HG03460 (cell line): ENCODE results near the gene MMS19.
"Not testable (repeated sequence)": the region's sequence is repeated elsewhere in the genome, so short reads cannot be mapped to it uniquely, and the experiment has no call there.

Source experiments
- ATAC-seq: cut with Tn5 transposase; IDR thresholded peaks from one replicate; pipeline ENCODE4 v1.9.1; 2021; ENCODE audit not compliant: unreplicated experiment

The MMS19 gene

DNA sequence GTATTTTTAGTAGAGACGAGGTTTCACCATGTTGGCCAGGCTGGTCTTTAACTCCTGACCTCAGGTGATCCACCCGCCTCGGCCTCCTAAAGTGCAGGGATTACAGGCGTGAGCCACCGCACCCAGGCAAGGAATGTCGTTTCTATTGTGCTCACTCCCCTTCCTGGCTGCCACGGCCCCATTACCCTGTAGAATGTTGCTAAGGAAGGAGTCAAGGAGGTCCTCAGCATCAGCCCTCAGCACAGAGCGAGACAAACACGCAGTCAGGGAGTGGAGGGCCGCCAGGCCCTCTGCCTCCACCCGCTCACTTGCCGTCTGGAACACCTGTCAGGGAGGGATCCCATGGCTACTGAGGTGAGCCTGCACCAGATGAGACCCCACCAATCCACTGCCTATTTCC lies 29.4 kb downstream of the MMS19 start:
- not testable (repeated sequence) for ATAC-seq

DNA sequence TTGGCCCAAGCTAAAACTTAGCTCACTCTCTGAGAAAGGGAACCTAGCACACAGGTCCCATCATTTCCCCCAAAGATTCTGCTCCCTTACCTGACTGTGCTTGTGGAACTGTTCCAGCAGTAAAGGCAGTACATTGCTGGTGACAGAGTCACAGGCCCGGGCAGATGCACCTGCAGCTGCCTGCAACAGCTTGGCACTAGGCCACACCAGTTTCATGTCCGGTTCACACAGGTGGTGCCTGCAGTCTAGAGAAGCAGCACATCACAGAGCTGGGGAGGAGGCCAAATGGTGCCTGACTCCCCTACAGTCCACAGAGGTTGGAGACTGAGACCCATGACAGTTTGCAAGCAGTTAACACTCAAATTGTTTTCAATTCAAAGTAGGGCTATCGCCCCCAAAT lies 30.1 kb downstream of the MMS19 start:
- ATAC-seq = no peak

DNA sequence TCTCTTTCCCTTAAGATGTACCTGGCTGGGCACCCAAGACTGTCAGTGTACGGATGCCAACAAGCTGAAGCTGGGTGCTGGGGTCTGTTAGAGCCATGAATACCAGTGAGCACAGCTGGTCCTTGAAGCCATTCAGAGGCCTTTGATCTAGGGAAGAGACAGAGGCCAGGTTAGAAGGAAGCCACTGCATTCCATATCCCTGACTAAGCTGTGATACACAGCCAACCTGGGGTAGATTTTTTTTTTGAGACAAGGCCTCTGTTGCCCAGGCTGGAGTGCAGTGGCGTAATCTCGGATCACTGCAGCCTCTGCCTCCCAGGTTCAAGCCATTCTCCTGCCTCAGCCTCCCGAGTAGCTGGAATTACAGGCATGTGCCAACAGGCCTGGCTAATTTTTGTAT lies 31.5 kb downstream of the MMS19 start:
- no peak for ATAC-seq

DNA sequence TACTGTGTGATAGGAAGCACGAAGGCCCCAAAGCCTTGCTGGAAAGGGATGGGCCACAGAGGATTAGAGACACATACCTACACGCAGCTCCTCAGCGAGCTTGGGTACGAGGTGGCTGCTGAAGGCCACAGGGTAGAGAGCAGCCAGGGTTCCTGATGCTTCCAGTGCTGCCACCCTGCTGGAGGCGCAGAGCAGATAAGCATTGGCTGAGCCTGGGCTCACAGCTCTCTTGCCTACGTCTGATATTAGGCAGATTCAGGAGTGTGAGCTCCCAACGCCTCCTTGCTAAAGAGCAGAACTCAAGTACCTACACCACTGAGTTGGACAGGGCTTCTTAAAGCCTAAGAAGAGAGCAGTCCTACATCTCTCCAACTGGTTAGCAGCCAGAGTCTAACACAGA lies 32.2 kb downstream of the MMS19 start:
- no peak for ATAC-seq

DNA sequence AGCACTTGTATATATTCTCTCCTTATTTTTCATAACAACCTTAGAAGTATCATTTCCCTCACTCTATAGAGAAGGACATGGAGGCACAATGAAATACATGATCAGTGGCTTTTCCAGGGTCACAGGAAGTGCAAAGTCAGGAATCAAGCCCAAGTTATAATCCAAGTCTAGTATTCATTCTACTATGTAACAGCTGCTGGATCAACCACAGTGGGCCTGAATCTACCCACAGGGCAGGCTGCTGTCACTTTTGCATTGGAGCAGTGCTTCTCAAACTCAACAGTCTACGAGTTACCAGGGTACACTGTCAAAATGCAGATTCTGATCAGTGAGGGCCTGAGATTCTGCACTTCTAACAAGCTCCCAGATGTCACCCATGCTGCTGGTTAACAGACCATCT lies 34.0 kb downstream of the MMS19 start:
- no peak for ATAC-seq

DNA sequence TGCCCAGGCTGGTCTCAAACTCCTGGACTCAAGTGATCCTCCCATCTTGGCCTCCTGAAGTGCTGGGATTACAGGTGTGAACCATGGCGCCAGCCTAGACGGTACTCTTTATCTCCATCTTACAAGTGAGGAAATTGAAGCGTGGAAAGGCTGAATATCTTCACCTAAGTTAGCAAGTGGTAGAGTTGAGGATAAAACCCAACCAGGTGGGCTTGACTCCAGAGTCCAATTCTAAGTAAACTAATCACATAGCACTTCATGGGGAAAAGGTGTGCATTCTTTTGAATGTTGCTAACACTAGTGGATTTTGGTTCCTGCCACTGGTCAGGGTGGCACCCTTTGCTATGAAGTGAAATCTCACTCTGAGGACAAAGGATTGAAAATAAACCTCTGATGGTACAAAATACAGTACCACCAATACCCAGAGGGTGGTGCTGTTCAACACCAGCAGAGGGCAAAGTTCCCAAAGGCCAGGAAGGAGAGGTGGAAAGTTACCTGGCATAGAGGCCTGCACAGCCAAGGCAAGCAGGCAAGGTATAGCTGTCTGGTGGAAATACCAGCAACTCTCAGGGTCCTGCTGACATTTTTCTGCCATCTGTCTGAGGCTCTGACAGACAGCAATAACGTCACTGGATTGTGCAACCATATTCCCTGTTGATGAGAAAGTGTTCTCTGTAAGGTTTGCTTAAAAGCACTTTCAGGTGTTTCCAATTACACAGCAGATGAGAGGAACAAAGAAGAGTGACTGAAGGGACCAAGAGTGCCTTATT lies 34.7 kb downstream of the MMS19 start:
- peak; percentile 50 for ATAC-seq

DNA sequence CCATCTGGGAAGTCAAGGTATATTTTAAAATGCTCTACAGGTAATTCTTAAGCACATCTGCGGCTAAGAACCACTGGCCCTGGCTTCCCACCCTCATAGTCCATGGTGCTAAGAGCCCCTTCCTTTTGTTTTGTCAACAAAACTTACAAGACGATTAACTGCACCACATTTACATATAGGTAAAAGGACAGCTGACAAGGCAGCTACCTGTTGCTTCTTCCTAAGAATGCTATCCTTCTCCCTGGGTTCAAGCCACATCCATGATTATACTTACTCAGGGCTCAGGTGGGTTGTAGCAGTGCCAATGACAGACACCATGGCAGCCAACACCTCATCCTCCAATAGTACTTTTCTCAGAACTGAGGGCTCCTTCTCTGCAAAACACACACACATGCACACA lies 35.9 kb downstream of the MMS19 start:
- ATAC-seq = no peak

DNA sequence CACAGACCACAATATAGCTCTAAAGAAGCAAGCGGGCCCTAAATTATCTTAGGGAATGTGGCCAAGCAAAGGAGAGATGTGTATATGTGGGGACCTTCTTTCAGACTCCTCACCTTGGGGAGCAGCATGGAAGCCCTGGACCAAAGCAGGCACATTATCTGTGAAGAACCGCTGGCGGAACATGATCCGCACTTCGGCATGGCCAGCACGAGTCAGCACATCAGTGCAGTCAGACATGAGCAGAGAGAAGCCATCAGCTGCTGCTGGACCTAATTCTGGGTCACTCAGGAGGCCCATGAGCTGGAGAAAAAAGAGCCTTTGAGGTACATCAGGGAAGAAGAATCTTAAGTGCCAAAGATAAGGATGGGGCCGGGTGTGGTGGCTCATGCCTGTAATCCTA lies 38.3 kb downstream of the MMS19 start:
- ATAC-seq = no peak

DNA sequence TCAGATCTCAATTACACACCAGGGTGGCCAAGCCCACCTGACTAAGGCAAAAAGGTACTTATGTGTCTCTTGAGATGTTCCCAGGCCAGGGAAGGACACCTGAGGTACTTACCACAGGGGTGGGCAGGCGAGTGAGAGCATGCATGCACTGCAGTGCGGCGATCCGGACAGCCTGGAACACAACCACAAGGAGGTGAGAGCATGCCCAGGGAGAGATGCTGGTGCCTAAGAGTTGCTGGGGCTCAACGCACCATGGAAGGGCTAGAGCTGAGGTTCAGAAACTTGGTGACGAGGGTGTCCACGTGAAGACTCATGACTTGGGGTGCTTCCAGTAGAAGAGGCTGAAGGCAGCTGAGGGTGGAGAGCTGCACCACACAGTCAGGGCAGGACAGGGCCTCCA lies 39.1 kb downstream of the MMS19 start:
- no peak for ATAC-seq

DNA sequence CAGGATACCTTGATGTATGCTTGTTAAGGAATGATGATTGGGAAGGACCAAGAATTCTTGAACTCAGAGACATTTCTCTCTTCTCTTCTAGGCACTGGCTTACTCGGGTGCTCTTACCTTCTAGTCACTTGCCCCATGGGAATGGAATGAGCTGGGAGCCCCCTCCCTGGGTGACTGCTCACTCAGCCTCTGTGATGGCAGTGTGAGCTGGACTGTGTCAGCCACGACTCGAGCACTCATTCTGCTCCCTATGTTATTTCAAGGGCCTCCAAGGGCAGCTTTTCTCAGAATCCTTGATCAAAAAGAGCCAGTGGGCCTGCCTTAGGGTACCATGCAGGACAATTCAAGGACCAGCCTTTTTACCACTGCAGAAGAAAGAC lies 41.5 kb downstream of the MMS19 start:
- no peak for ATAC-seq

DNA sequence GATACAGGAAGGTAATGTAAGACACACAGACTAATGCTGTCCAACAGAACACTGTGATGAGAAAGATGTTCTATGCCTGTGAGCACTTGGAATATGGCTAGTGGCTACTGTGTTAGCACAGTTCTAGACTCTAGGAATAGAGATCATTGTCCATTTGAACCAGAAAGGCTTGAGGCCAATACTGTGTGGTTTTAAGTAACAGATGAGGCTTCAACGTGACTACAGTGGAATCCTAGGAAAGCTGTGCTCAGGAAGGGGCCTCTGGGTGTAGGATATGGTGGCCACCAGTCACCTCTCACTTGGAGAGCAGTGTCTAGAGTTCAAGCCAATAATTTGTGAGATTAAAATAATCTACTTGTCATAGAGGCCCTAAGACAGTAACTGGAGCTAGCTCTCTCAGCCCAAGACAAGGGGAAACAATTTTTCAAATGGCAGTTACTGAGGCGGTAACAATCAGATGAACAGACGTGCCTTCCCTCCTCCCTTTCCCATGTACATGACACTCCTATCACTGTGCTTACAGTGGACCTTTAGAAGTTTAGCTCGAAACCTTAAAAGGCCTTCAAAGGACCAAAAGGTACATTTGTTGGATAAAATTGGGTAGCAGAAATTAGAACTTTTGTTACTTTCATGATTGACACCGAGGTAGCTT lies 42.1 kb downstream of the MMS19 start:
- ATAC-seq = no peak

DNA sequence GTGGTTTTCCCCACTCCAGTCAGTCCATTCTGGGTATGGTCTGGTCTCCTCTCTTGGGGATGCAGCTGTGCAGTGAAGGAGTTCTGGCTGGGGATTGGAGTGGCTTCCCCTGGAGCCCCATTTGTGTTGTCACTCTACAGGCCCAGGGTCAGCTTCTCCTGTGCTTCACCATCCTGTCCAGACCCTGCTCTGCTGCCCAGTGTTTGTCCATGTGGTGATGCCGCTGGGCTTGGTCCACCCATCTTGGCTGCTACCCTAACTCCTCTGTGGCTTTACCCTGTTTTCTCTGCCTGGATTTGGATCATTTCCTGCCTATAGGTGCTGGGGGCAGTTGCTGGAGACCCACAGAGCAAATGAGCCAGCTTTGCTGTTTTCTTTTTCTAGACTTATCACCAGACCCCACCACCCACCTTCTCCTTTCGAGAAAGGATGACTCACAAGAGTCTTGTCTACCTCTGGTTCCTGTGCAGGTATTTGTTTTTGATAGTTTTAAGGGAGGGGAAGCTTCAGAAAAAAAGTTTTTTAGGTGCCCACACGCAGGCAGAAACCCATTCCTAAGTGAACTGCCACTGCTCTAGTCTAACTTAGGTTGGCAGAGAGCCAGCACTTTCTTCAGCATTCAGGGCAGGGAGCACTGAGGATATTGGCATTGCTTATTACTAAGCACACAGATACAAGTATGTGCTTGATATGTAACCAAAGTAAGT lies 43.7 kb downstream of the MMS19 start:
- no peak for ATAC-seq

DNA sequence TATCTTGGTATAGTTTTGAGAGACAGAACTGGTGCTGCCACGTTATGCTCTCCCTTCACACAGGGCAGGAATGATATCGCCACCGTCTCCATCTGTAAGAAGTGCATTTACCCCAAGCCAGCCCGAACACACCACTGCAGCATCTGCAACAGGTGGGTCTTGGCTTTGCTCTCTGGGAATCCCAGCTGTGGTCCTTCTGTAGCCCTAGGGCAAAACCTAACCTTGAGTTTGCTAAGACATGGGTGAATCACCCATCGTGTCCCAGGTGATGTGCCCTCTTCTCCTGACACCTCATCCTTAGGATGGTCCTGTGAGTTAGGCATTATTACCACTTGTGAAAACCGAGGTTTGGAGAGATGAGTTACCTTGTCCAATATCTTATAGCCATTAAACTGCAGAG lies 45.9 kb downstream of the MMS19 start:
- ATAC-seq = no peak

DNA sequence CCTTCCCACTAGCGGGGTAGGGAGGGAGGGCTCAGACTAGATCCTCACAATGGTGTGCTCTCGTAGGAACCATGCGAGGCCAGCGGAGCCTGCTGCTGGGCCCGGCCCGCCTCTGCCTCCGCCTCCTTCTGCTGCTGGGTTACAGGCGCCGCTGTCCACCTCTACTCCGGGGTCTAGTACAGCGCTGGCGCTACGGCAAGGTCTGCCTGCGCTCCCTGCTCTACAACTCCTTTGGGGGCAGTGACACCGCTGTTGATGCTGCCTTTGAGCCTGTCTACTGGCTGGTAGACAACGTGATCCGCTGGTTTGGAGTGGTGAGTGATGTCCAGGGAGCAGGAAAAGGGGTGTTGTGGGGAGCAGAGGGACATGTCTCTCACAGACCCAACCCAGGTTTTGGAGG lies 46.6 kb downstream of the MMS19 start:
- ATAC-seq = no peak

DNA sequence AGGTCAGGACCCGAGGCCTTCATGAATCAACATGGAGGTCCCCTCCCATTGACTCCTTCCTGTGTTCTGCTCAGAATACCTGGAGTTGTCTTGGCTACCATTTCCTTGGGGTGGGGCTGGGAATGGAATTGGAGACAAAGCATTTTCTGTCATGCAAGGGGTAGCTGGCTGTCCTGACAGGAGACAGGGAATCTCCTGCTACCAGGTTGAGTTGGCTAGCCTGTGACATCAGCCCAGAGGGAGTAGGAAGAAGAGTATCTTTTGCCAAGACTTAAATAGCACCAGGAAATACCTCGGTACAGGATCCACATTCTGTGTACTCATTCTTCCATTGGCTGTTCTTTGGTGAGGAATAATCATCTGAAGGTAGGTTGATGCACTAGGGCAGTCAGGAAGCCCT lies 47.4 kb downstream of the MMS19 start:
- no peak for ATAC-seq

DNA sequence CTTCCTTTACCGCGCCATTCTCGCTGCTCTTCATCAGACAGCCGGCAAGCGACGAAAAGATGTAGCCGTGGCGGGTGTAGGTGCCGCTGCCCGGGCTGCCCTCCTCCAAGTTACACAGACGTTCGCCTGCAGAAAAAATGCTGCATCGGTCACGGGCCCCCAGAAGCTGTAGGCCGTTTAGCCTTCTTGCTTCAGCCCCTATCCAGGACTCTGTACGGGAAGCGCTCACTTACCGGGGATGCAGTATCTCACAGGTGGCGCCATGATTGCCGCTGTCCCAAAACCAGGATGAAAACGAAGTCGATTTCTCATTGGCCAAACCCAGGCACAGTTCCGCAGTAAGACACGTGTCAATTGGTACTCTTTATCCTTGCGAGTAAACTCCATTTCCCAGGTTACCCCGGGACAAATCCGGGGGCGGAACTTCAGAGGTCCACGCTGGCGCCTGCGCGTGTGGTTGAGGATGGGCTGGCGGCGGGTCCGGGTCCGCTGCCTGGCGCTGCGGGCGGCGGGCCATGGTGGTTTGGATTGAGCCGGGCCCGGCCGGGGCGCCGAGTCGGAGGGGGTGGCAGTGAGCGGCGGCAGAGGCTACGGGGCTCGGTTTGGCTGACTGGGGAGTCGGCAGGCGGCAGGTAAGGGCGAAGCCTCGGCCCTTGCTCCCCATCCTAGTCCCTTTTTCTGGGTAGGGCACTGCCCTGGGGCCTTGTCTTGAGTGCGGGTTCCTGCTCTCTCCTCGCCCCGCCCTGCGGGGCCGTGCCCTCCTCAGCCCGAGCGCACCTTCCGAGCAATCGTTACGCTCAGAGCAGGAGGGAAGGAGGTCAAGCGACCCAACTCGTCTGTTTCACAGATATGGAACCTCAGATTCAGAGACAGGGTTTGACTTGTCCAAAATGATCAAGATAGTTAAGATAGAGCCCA lies 52.2 kb downstream of the MMS19 start, which contains the start of the genes EXOSC1 and ZDHHC16:
Gene EXOSC1 (minus strand): TSS at position 285 of the 918 bp plus-strand sequence. CDS start 21 bp downstream, at position 264.
Gene ZDHHC16 (plus strand): TSS at position 454 of the 918 bp plus-strand sequence. CDS start 5,501 bp downstream, outside the sequence.
- ATAC-seq = peak; percentile 97

DNA sequence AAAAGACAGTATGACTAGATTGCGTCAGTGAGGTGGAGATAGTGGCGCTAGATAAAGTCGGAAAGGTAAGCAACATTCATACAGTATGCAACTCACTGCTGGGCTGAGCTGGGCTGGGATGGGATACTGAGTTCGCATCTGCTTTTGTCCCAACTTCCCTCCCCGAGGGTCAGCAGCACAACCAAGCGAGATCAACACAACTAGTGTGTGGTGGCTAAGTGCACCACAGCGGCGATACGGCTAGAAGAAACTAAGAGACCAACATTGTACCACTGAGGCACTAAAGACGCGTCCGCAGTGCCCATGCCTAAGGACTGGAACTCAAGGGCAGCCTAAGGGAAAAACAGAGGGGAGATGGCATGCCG lies 52.9 kb downstream of the MMS19 start:
- peak; percentile 1 for ATAC-seq

DNA sequence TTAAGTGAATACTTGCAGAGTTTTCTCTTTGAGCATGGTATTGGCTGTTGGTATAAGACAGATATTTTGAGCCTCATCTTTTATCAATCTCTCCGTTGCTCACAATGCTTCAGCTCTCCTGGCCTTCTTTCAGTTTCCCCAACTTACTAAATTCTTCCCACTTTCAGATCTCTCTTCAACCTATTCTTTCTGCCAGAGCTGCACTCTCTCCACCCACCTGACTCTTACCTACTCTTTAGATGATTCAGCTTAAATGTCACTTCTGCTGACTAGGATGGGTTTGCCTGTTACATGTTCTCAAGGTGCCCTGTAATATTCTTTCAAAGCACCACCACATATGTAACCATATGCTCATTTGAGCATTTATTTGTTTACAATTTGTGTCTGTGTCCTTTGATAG lies 54.0 kb downstream of the MMS19 start:
- no peak for ATAC-seq

DNA sequence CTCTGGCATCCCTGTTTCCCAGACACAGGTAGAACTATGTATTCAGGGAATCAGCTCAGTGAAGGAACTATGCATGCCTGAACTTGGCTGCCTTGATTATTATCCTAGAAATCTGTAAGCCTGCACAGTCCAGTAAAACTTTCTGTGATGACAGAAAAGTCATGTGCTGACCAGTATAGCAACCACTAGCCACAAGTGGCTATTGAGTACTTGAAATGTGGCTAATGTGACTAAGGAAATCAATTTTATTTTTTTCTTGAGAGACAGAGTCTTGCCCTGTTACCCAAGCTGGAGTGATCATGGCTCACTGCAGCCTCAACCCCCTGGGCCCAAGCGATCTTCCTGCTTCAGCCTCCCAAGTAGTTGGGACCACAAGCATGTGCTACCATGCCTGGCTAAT lies 55.9 kb downstream of the MMS19 start:
- no peak for ATAC-seq

DNA sequence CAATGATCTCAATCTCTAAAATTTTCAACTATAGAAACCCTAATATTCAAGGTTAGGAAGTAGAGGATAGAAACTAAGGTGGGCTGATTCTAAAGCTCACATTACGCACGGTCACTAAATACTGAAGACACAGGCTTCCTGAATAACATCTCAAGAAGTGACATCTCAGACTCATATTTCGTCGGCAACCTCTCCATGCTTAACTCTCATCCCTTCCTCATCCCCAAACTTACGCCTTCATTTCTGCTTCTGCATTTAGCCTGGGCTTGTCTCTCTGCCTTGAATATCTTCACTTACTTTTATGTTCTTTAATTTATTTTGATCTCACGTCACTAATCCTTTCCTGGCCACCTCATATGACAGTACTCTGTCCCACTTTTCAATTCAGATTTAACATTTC lies 63.0 kb downstream of the MMS19 start:
- no peak for ATAC-seq

DNA sequence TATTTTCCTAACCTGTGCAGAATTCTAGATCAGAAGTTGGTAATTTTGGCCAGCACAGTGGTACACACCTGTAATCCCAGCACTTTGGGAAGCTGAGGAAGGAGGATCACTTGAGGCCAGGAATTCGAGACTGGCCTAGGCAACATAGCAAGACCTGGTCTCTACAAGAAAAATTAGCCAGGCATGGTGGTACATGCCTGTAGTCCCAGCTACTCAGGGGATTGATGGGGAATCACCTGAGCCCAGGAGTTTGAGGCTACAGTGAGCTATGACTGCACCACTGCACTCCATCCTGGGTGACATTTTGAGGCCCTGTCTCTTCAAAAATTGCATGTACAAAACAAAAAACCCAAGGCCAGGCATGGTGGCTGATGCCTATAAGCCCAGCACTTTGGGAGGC lies 63.7 kb downstream of the MMS19 start:
- ATAC-seq = no peak
